Measurements from ENCODE around the gene SLIT1.

- TF ChIP-seq CEBPB (IDR thresholded peaks at IDR 0.05; ENCODE audit: low read depth, low read length) (no peak), ATF2 (IDR thresholded peaks at IDR 0.05; ENCODE audit: low read length) (no peak)
These were observed 41.5 kb downstream of the SLIT1 start for GRCh38 chr10:97144297-97144696.

All from H1 (cell line).